Stimulated activated CD4-positive, alpha-beta T cell treated with anti-CD3 and anti-CD28 coated beads, Interleukin-1b, Interleukin-23, amount 100 ng/mL, for 1 hour (primary cell): ENCODE results near the gene ASCC1.
"Not testable (repeated sequence)": the region's sequence is repeated elsewhere in the genome, so short reads cannot be mapped to it uniquely, and the experiment has no call there.

ENCODE experiments used
- DNase-seq, 2 donors: peaks; one replicate each; pipeline ENCODE4 v3.0.0-alpha.2; 2020; ENCODE audit warnings: low read depth in 2 of 2

The ASCC1 gene

GRCh38 chr10:72215611-72216549 is at the start of gene ASCC1, which contains the start of gene ANAPC16:
TSS of gene ASCC1 (minus strand) at chr10:72216276. CDS start at chr10:72213298, 2,978 bp downstream.
TSS of gene ANAPC16 (plus strand) at chr10:72216012. CDS start at chr10:72223915, 7,903 bp downstream.
- peak; percentile 81 to 91 for DNase-seq

- DNase-seq, result no peak
These were observed 49.4 kb upstream of the ASCC1 start for GRCh38 chr10:72265508-72265907.

GRCh38 chr10:72264536-72264935 is 48.5 kb upstream of the ASCC1 start:
- no peak for DNase-seq

GRCh38 chr10:72263613-72264241 is 47.7 kb upstream of the ASCC1 start:
- no peak for DNase-seq

GRCh38 chr10:72261784-72262404 is 45.8 kb upstream of the ASCC1 start:
- DNase-seq, result no peak

GRCh38 chr10:72260976-72261783 is 45.1 kb upstream of the ASCC1 start:
- DNase-seq, result peak in 1 of 2 donors; percentile 17

- peak; percentile 48 to 57 for DNase-seq
These were observed 44.3 kb upstream of the ASCC1 start for GRCh38 chr10:72260239-72260975.

- DNase-seq, result no peak
These were observed 43.6 kb upstream of the ASCC1 start for GRCh38 chr10:72259491-72260238.

GRCh38 chr10:72258617-72259016 is 42.5 kb upstream of the ASCC1 start:
- DNase-seq, result no peak

GRCh38 chr10:72257051-72257892 is 41.2 kb upstream of the ASCC1 start:
- no peak for DNase-seq

- DNase-seq, result no peak
These were observed 40.1 kb upstream of the ASCC1 start for GRCh38 chr10:72255977-72256729.

- DNase-seq, result no peak
These were observed 38.9 kb upstream of the ASCC1 start for GRCh38 chr10:72254813-72255568.

GRCh38 chr10:72253578-72253977 is 37.5 kb upstream of the ASCC1 start:
- no peak for DNase-seq

GRCh38 chr10:72252972-72253371 is 36.9 kb upstream of the ASCC1 start:
- no peak for DNase-seq

- DNase-seq, result no peak
These were observed 35.6 kb upstream of the ASCC1 start for GRCh38 chr10:72251635-72252034.

GRCh38 chr10:72250666-72251065 is 34.6 kb upstream of the ASCC1 start:
- no peak for DNase-seq

GRCh38 chr10:72249176-72249862 is 33.2 kb upstream of the ASCC1 start:
- not testable (repeated sequence) for DNase-seq
